ENCODE data around the gene GLTP.

DNA sequence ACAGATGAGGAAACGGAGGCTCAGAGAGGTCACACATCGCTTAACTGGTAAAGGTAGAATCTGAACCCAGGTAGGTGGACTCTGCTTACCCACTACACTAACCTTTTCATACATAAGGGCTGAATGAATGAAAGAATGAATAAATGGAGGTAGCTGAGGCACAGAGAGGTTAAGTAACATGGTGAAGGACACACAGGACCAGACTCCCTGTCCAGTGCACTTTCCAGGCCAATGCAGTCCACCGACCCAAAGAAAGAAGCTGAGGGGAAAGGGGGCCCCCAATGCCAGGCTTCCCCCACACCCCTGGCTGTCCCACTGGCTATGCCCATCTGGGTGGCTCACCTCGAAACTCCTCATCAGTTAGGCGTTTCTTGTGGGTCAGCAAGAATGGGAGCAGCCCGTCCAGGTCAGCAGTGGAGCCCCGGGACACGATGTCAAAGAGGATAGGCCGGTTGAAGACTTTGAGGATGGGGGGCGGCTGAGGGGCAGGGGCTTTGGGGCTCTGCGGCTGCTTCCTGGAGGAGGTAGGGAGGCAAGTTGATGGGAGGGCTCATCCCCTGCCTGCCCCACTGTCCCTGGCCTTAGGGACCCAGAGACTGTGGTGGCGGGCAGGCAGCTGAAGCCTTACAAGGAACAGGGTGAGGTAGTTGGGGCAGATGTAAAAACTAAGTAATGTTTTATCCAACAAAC is 72.2 kb downstream of the GLTP start:
- TF ChIP-seq POLR2A (IDR thresholded peaks at IDR 0.05): no peak
- TF ChIP-seq, protein P1, sequence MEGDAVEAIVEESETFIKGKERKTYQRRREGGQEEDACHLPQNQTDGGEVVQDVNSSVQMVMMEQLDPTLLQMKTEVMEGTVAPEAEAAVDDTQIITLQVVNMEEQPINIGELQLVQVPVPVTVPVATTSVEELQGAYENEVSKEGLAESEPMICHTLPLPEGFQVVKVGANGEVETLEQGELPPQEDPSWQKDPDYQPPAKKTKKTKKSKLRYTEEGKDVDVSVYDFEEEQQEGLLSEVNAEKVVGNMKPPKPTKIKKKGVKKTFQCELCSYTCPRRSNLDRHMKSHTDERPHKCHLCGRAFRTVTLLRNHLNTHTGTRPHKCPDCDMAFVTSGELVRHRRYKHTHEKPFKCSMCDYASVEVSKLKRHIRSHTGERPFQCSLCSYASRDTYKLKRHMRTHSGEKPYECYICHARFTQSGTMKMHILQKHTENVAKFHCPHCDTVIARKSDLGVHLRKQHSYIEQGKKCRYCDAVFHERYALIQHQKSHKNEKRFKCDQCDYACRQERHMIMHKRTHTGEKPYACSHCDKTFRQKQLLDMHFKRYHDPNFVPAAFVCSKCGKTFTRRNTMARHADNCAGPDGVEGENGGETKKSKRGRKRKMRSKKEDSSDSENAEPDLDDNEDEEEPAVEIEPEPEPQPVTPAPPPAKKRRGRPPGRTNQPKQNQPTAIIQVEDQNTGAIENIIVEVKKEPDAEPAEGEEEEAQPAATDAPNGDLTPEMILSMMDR (IDR thresholded peaks at IDR 0.05): no peak
